IMR-90 (cell line): ENCODE measurements around the gene ZNF580. TPM values are rescaled to one million over a fixed set of nuclear protein-coding genes. Genes with fewer than 3 reads are reported as not detected.

ENCODE experiments used
- ATAC-seq: fragments of 200-7000 bp; cut with Tn5 transposase; 2 replicates; pipeline ENCODE4 v1.9.1; 2020; ENCODE audit warnings: low read depth, mild to moderate bottlenecking, moderate library complexity
- BruUV-seq: library from RNA; stranded (reverse); fragments of 400-500 nt; replicated peaks from 2 replicates; lab custom pipeline; 2021; lab: Mats Ljungman, UMichigan
- CTCF ChIA-PET: fragments of 300-600 bp; formaldehyde crosslinking; extraction: SDS; loops from one replicate; lab custom pipeline; 2021; ENCODE audit warnings: antibody characterized with exemption; lab: Yijun Ruan, JAX
- POLR2A ChIA-PET: fragments of 300-600 bp; sonication (Branson Sonifier 250); formaldehyde crosslinking; loops from one replicate; lab custom pipeline; 2022; ENCODE audit warnings: antibody characterized with exemption; ENCODE audit not compliant: unreplicated experiment; lab: Charles Lee
- DNase-seq: peaks from one replicate; pipeline ENCODE4 v3.0.0; 2013
- H2AFZ ChIP-seq: replicated peaks from 2 replicates; pipeline ENCODE3; 2013; ENCODE audit warnings: low read length, mild to moderate bottlenecking; ENCODE audit not compliant: poor library complexity
- H2AK5ac ChIP-seq: 2 replicates; pipeline ENCODE4 v1.6.1; 2013; ENCODE audit warnings: low read depth, low read length, inconsistent platforms
- H2AK9ac ChIP-seq: replicated peaks from 2 replicates; pipeline ENCODE3; 2013; ENCODE audit warnings: mild to moderate bottlenecking, low read depth, low read length, moderate library complexity; ENCODE audit not compliant: poor library complexity
- H2BK120ac ChIP-seq: 2 replicates; pipeline ENCODE4 v1.6.1; 2013; ENCODE audit warnings: low read depth, low read length, inconsistent platforms
- H2BK15ac ChIP-seq: 3 replicates; pipeline ENCODE4 v1.6.1; 2013; ENCODE audit warnings: low read depth, low read length, inconsistent platforms
- H2BK20ac ChIP-seq: 2 replicates; pipeline ENCODE4 v1.6.1; 2013; ENCODE audit warnings: low read depth, mild to moderate bottlenecking, inconsistent platforms, low read length, moderate library complexity
- H2BK5ac ChIP-seq: 2 replicates; pipeline ENCODE4 v1.6.1; 2013; ENCODE audit warnings: mild to moderate bottlenecking, low read depth, low read length, inconsistent platforms; ENCODE audit not compliant: poor library complexity, severe bottlenecking
- H3K14ac ChIP-seq: replicated peaks from 2 replicates; pipeline ENCODE4 v1.6.1; 2013; ENCODE audit warnings: low read depth, low read length, inconsistent platforms
- H3K18ac ChIP-seq: 2 replicates; pipeline ENCODE4 v1.6.1; 2013; ENCODE audit warnings: low read depth, low read length, control low read depth
- H3K23ac ChIP-seq: 2 replicates; pipeline ENCODE4 v1.6.1; 2013; ENCODE audit warnings: low read depth, low read length, inconsistent platforms
- H3K27ac ChIP-seq: 2 replicates; pipeline ENCODE4 v1.5.1; 2013; ENCODE audit warnings: mild to moderate bottlenecking, control low read depth, low read length; ENCODE audit not compliant: insufficient read depth
- H3K27me3 ChIP-seq: 2 replicates; pipeline ENCODE4 v1.6.1; 2013; ENCODE audit warnings: low read length; ENCODE audit not compliant: control insufficient read depth, insufficient read depth
- H3K36me3 ChIP-seq: 2 replicates; pipeline ENCODE4 v1.6.1; 2013; ENCODE audit warnings: low read length, mixed read lengths; ENCODE audit not compliant: control insufficient read depth, insufficient read depth
- H3K4ac ChIP-seq: 2 replicates; pipeline ENCODE4 v1.6.1; 2013; ENCODE audit warnings: low read depth, low read length, inconsistent platforms
- H3K4me1 ChIP-seq: 2 replicates; pipeline ENCODE4 v1.6.1; 2013; ENCODE audit warnings: low read length, mixed read lengths; ENCODE audit not compliant: control insufficient read depth, insufficient read depth
- H3K4me2 ChIP-seq: 2 replicates; pipeline ENCODE4 v1.6.1; 2013; ENCODE audit warnings: low read depth, mild to moderate bottlenecking, control low read depth, low read length, moderate library complexity
- H3K4me3 ChIP-seq: 2 replicates; pipeline ENCODE4 v1.5.1; 2013; ENCODE audit warnings: low read depth, mild to moderate bottlenecking, control low read depth, low read length, moderate library complexity; ENCODE audit not compliant: insufficient read depth
- H3K56ac ChIP-seq: 2 replicates; pipeline ENCODE4 v1.6.1; 2013; ENCODE audit warnings: low read length, inconsistent platforms; ENCODE audit not compliant: insufficient read depth; ENCODE audit errors: extremely low read depth
- H3K79me1 ChIP-seq, 2 experiments: 2 replicates each; pipeline ENCODE4 v1.6.1; 2013; ENCODE audit warnings: low read length in 2 of 2, inconsistent platforms in 1 of 2, low read depth in 1 of 2
- H3K9ac ChIP-seq: 2 replicates; pipeline ENCODE4 v1.6.1; 2013; ENCODE audit warnings: low read depth, low read length, control low read depth
- H3K9me1 ChIP-seq: 2 replicates; pipeline ENCODE4 v1.6.1; 2013; ENCODE audit warnings: low read length, inconsistent platforms; ENCODE audit not compliant: insufficient read depth
- H3K9me3 ChIP-seq: 2 replicates; pipeline ENCODE4 v1.6.1; 2013; ENCODE audit warnings: low read length; ENCODE audit not compliant: control insufficient read depth, insufficient read depth
- H4K20me1 ChIP-seq: 2 replicates; pipeline ENCODE4 v1.6.1; 2013; ENCODE audit warnings: low read length, inconsistent platforms; ENCODE audit not compliant: insufficient read depth
- H4K5ac ChIP-seq: 2 replicates; pipeline ENCODE4 v1.6.1; 2013; ENCODE audit warnings: mild to moderate bottlenecking, low read depth, low read length, control low read depth
- H4K8ac ChIP-seq, 2 experiments: 2 replicates each; pipeline ENCODE4 v1.6.1; 2013; ENCODE audit warnings: low read depth in 2 of 2, low read length in 2 of 2, control low read depth in 1 of 2, inconsistent platforms in 1 of 2
- H4K91ac ChIP-seq: 2 replicates; pipeline ENCODE4 v1.6.1; 2013; ENCODE audit warnings: low read depth, low read length, inconsistent platforms; ENCODE audit not compliant: insufficient read depth
- CEBPB ChIP-seq: IDR thresholded peaks from 2 replicates; pipeline ENCODE4 v1.6.1; 2012; ENCODE audit warnings: low read depth, low read length, improper control_type of control experiment
- CHD1 ChIP-seq: IDR thresholded peaks from 2 replicates; pipeline ENCODE4 v1.6.1; 2012; ENCODE audit warnings: low read depth, low read length, improper control_type of control experiment
- MAZ ChIP-seq: IDR thresholded peaks from 2 replicates; pipeline ENCODE4 v1.6.1; 2012; ENCODE audit warnings: low read depth, mild to moderate bottlenecking, low read length, improper control_type of control experiment, moderate library complexity, borderline replicate concordance
- MXI1 ChIP-seq: IDR thresholded peaks from 2 replicates; pipeline ENCODE4 v1.6.1; 2012; ENCODE audit warnings: low read depth, mild to moderate bottlenecking, low read length, moderate library complexity, borderline replicate concordance
- POLR2A ChIP-seq: IDR thresholded peaks from 2 replicates; pipeline ENCODE4 v1.6.1; 2012; ENCODE audit warnings: mild to moderate bottlenecking, low read depth, low read length
- RAD21 ChIP-seq: IDR thresholded peaks from 2 replicates; pipeline ENCODE4 v1.6.1; 2012; ENCODE audit warnings: low read length, improper control_type of control experiment
- WGBS, 2 experiments: methylation state at CpG; one replicate each; pipeline versions ENCODE4 v1.1.5 to v1.1.7; 2013; ENCODE audit warnings: missing lambda C conversion rate in 2 of 2; ENCODE audit not compliant: insufficient read length in 1 of 2; ENCODE audit errors: extremely low coverage in 2 of 2; 5-methylcytosine and 5-hydroxymethylcytosine counted together
- dilution Hi-C: fragments of 300-500 bp; cut with HindIII; formaldehyde crosslinking; loops from one replicate; pipeline ENCODE4 v1.14.3; 2018; ENCODE audit warnings: low sequenced_read_pairs; ENCODE audit not compliant: unreplicated experiment
- in situ Hi-C: fragments of 300-500 bp; cut with MboI; formaldehyde crosslinking; loops from 3 replicates; pipeline ENCODE4 v1.14.3; 2019; ENCODE audit warnings: low sequenced_read_pairs, inconsistent platforms, mixed read lengths
- intact Hi-C: fragments of 100-400 bp; cut with micrococcal nuclease; formaldehyde crosslinking; loops from 2 replicates; pipeline ENCODE4 v1.10.0; 2022
- polyA plus RNA-seq, 3 experiments: library from polyadenylated mRNA; depleted of rRNA; stranded (reverse); fragments of >200 nt; gene quantifications; 2 replicates each; pipeline ENCODE4 v1.2.3, GENCODE V29; 2012; ENCODE audit warnings: low replicate concordance in 1 of 3
- total RNA-seq: library from RNA; depleted of rRNA; stranded (reverse); fragments of >200 nt; gene quantifications from 2 replicates; pipeline ENCODE4 v1.2.3, GENCODE V29; 2012

ZNF580 gene
- total and polyA plus RNA-seq, 2 of the 4 experiments (the other 2 are of a cell fraction), result 1.4 to 36.9 TPM

DNA sequence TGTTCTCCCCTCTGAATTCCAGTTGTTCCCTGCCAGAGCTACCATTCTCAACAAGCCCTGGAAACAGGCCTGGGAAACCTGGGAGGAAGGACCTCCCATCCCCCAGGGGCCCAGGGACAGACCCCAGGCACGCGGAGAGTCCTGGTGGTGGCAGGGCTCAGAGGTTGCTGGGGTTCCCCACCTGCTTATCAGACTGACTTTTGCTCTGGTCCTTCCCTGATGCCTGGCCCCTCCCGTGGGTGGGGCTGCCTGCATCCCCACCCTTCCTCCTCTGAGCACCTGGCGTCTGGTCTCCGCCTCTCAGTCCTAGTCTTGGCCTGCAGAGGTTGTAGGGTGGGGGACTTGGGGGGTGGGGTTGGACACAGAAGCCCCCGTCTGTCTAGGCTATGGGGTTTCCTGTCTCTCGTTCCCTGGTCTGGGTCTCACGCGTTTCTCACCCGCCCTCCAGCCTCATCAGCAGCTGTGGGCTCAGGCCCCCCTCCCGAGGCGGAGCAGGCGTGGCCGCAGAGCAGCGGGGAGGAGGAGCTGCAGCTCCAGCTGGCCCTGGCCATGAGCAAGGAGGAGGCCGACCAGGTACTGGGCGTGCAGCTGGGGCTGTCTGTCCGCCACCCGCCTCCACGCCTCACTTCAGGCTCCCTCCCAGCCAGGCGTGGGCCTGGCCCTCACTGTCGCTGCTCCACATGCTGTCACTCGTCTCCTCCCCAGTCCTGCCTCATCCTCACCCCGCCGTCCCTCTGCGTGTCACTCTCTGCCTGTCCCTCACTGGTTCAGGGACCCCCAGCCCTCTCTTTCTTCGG lies 47.8 kb downstream of the ZNF580 start (continued):
- TF ChIP-seq CHD1, result no peak

DNA sequence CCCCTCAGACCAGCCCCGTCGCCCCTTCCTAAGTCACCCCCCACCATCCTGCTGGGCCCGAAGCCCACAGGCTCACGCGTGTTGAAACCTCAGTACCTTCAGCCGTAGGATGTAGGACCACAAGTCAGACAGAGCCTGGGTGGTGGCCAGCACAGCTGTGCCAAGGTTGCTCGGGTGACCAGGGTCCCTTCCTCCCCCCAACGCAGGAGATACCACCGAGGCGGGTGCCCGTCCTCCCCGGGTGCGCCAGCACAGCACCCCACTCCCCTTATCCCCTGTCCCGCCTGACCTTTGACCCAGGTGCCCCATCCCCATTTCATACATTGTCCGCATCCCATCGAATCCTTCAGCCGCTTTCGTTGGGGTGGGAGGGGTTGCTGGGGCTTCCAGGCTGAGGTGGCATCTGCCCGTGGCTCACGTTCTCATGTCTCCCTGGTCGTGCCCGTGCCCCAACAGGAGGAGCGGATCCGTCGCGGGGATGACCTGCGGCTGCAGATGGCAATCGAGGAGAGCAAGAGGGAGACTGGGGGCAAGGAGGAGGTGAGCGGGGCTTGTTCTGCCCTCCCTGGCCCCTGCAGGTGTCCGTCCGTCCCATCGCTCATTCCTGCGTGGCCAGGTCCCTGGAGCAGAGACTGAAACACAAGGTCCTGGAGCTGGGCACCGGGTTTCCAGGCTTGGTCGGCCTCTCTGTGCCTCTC lies 48.8 kb downstream of the ZNF580 start:
- peaks cover 38% of the 10 kb centered on the region for H4K20me1 ChIP-seq
- no peak overlapping the region for H3K9ac ChIP-seq
- no peaks in the 10 kb centered on the region for H3K9me3 ChIP-seq
- no peak overlapping the region for H3K4ac ChIP-seq
- no peak overlapping the region for H3K23ac ChIP-seq
- H3K4me1 ChIP-seq, result no peaks in the 10 kb centered on the region
- no peak overlapping the region for H3K4me3 ChIP-seq
- CTCF ChIA-PET, result no interaction called here
- BruUV-seq, result no TSS peak
- peaks cover 9 to 29% of the 10 kb centered on the region in 2 experiments; a peak in 2 of 4 replicates for H3K79me1 ChIP-seq
- 100% methylated on average over 11 of the region's 35 CpGs; no CpG with 5 or more reads in 1 of the 2 experiments for WGBS, 2 experiments
- intact Hi-C loops (no loop called here), dilution Hi-C loops (no loop called here), in situ Hi-C loops (loop anchor here (25.0 kb wide), 1 partner anchor 448 kb away; the partner anchor contains the start of gene ZNF444)
- no peak overlapping the region for H2BK120ac ChIP-seq
- peaks cover 4% of the 10 kb centered on the region; the same call in 1 of the 2 replicates for H3K9me1 ChIP-seq
- POLR2A ChIA-PET, result no interaction called here
- H3K27me3 ChIP-seq, result no peaks in the 10 kb centered on the region
- TF ChIP-seq RAD21 (no peak), MXI1 (no peak), MAZ (no peak), POLR2A (no peak), CEBPB (no peak)
- H3K56ac ChIP-seq, result no peak overlapping the region
- no peak overlapping the region for H4K8ac ChIP-seq
- H4K5ac ChIP-seq, result no peak overlapping the region
- no peak overlapping the region for H2BK20ac ChIP-seq
- H3K18ac ChIP-seq, result no peak overlapping the region
- H4K91ac ChIP-seq, result no peak overlapping the region
- H2AK9ac ChIP-seq, result no peak overlapping the region
- H3K27ac ChIP-seq, result no peak overlapping the region
- no peak overlapping the region for H2AK5ac ChIP-seq
- no peak overlapping the region for H2BK15ac ChIP-seq
- no peak overlapping the region for H2BK5ac ChIP-seq
- H3K14ac ChIP-seq, result no peak overlapping the region
- DNase-seq, result no peak
- ATAC-seq, result no peak
- H2AFZ ChIP-seq, result no peak overlapping the region
- H3K4me2 ChIP-seq, result no peak overlapping the region
- peaks cover 71% of the 10 kb centered on the region for H3K36me3 ChIP-seq
